Panc1 (cell line): ENCODE results near the gene CDHR5. TPM values are rescaled to one million over a fixed set of nuclear protein-coding genes. Genes with fewer than 3 reads are reported as not detected.
A peak's percentile ranks its signal among the peaks of the same experiment; 100 is the strongest.

ENCODE experiments used
- ATAC-seq: fragments of 200-7000 bp; cut with Tn5 transposase; 2 replicates; pipeline ENCODE4 v1.9.1; 2020; ENCODE audit warnings: mild to moderate bottlenecking, moderate library complexity
- BruUV-seq: library from RNA; stranded (reverse); fragments of 400-500 nt; replicated peaks from 2 replicates; lab custom pipeline; 2021; lab: Mats Ljungman, UMichigan
- CTCF ChIA-PET: fragments of 300-600 bp; sonication (Branson Sonifier 250); formaldehyde crosslinking; loops from one replicate; lab custom pipeline; 2022; ENCODE audit warnings: antibody characterized with exemption; lab: Charles Lee
- POLR2A ChIA-PET: fragments of 300-600 bp; sonication (Branson Sonifier 250); formaldehyde crosslinking; loops from one replicate; lab custom pipeline; 2022; ENCODE audit warnings: antibody characterized with exemption; lab: Charles Lee
- DNase-seq: peaks from one replicate; pipeline ENCODE4 v3.0.0-alpha.2; 2010; ENCODE audit warnings: low read depth, low spot score
- H3K27ac ChIP-seq: 2 replicates; pipeline ENCODE4 v1.5.1; 2011; ENCODE audit warnings: mild to moderate bottlenecking, low read length, inconsistent platforms
- H3K27me3 ChIP-seq: fragments of 200-500 bp; sonication (Bioruptor generic); 2 replicates; pipeline ENCODE4 v1.6.0; 2014; ENCODE audit warnings: low read length, inconsistent platforms; ENCODE audit not compliant: control insufficient read depth, insufficient read depth
- H3K36me3 ChIP-seq: fragments of 200-500 bp; sonication (Bioruptor generic); 2 replicates; pipeline ENCODE4 v1.5.1; 2014; ENCODE audit warnings: inconsistent platforms, mild to moderate bottlenecking, low read length, moderate library complexity; ENCODE audit not compliant: control insufficient read depth, insufficient read depth
- H3K4me1 ChIP-seq: 2 replicates; pipeline ENCODE4 v1.5.1; 2011; ENCODE audit warnings: inconsistent platforms, mild to moderate bottlenecking, low read length, moderate library complexity; ENCODE audit not compliant: control insufficient read depth, insufficient read depth
- H3K4me3 ChIP-seq, 2 experiments: 2 replicates each; pipeline ENCODE4 v1.5.1; 2011 to 2012; ENCODE audit warnings: low read depth in 2 of 2, low read length in 2 of 2, mild to moderate bottlenecking in 2 of 2, inconsistent platforms in 1 of 2, moderate library complexity in 1 of 2
- H3K9me3 ChIP-seq: fragments of 200-500 bp; sonication (Bioruptor generic); 2 replicates; pipeline ENCODE4 v1.5.1; 2014; ENCODE audit warnings: low read depth, mild to moderate bottlenecking, inconsistent platforms, low read length, moderate library complexity; ENCODE audit not compliant: control insufficient read depth, insufficient read depth
- POLR2AphosphoS5 ChIP-seq: IDR thresholded peaks from 2 replicates; pipeline ENCODE4 v1.6.1; 2012; ENCODE audit warnings: mild to moderate bottlenecking, low read depth, low read length, moderate library complexity
- REST ChIP-seq, 2 experiments: IDR thresholded peaks; 2 replicates each; pipeline ENCODE4 v1.6.1; 2011 to 2012; ENCODE audit warnings: low read depth in 2 of 2, control low read depth in 1 of 2, low read length in 1 of 2, mild to moderate bottlenecking in 1 of 2, moderate library complexity in 1 of 2; ENCODE audit not compliant: insufficient read depth in 1 of 2
- SIN3A ChIP-seq: IDR thresholded peaks from 2 replicates; pipeline ENCODE4 v1.6.1; 2012; ENCODE audit warnings: low read depth, mild to moderate bottlenecking, low read length, moderate library complexity, borderline replicate concordance; ENCODE audit not compliant: insufficient read depth
- TCF7L2 ChIP-seq: IDR thresholded peaks from 2 replicates; pipeline ENCODE4 v1.6.1; 2011; ENCODE audit warnings: mild to moderate bottlenecking, low read depth, low read length, inconsistent platforms
- in situ Hi-C: cut with HindIII; loops from 2 replicates; pipeline ENCODE4 v1.10.0; 2016; ENCODE audit warnings: low sequenced_read_pairs, low pct_unique_long_range_greater_than_20kb
- intact Hi-C: fragments of 100-400 bp; cut with micrococcal nuclease; formaldehyde crosslinking; loops from one replicate; pipeline ENCODE4 v1.10.0; 2022; ENCODE audit not compliant: unreplicated experiment
- total RNA-seq: library from RNA; stranded (reverse); gene quantifications from one replicate; pipeline ENCODE4 v1.2.1, GENCODE V29; 2021; ENCODE audit not compliant: unreplicated experiment
- TF ChIP-seq, protein P1 (sequence below): fragments of 450-650 bp; IDR thresholded peaks from 2 replicates; pipeline ENCODE4 v1.5.1; 2017; ENCODE audit warnings: mild to moderate bottlenecking

CDHR5 gene
- total RNA-seq, 1 experiment from 2014 or later, result not detected

GRCh38 chr11:601573-602245 is 23.0 kb downstream of the CDHR5 start:
- Histone ChIP-seq H3K27me3 (no peaks in the 10 kb centered on the region), H3K4me1 (no peaks in the 10 kb centered on the region), H3K27ac (no peak overlapping the region), H3K4me3 (no peak overlapping the region), H3K36me3 (peaks cover 7% of the 10 kb centered on the region), H3K9me3 (no peaks in the 10 kb centered on the region)
- in situ Hi-C loops, result no loop called here
- intact Hi-C loops, result no loop called here
- ChIA-PET CTCF (interaction anchor here (0.6 kb wide), 1 partner anchor 123 kb away, joined by 3 read pairs; no protein-coding TSS in a partner anchor), POLR2A (no interaction called here)
- ATAC-seq (no peak), DNase-seq (no peak)
- BruUV-seq, result TSS peak; percentile 61
- TF ChIP-seq POLR2AphosphoS5 (no peak), TCF7L2 (no peak), SIN3A (no peak), REST (IDR thresholded peaks at IDR 0.05; ENCODE audit: insufficient read depth in 1 of 2, low read depth in 2 of 2, low read length in 1 of 2) (no peak)
- TF ChIP-seq, protein P1, sequence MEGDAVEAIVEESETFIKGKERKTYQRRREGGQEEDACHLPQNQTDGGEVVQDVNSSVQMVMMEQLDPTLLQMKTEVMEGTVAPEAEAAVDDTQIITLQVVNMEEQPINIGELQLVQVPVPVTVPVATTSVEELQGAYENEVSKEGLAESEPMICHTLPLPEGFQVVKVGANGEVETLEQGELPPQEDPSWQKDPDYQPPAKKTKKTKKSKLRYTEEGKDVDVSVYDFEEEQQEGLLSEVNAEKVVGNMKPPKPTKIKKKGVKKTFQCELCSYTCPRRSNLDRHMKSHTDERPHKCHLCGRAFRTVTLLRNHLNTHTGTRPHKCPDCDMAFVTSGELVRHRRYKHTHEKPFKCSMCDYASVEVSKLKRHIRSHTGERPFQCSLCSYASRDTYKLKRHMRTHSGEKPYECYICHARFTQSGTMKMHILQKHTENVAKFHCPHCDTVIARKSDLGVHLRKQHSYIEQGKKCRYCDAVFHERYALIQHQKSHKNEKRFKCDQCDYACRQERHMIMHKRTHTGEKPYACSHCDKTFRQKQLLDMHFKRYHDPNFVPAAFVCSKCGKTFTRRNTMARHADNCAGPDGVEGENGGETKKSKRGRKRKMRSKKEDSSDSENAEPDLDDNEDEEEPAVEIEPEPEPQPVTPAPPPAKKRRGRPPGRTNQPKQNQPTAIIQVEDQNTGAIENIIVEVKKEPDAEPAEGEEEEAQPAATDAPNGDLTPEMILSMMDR, result no peak

DNA sequence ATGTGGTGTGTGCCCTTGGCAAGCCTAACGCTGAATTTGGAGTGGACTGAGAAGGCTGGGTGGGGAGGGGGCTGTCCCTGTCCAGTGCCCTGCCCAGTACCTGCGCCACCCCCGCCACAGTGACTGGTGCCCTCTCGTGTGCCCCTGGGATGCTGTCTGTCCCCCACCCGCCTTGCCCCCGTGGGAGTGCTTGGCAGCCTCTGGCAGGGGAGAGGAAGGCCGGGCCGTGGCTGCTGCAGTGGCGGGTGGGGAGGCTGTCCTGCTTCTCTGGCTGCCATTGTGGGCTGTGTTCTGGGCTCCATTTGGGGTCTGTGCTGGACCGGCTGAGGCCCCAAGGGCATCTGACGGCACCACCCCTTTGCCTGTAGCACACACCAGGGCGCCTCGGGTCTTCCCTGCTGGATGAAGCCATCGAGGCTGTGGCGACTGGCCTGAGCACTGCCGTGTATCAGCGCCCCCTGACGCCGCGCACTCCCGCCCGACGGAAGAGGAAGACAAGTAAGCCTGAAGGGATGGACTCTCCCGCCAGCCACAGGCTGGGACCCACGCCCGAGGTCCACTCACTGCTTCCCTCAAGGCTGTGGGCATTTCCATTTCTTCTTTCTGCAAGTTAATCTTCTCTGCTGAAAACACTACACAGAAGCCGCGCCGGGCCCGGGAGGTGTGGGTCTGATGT is 26.6 kb downstream of the CDHR5 start:
- POLR2A ChIA-PET, result no interaction called here
- ATAC-seq, result no peak

More for the DNA sequence above, 26.6 kb downstream of the CDHR5 start:
- no TSS peak for BruUV-seq
- Histone ChIP-seq H3K4me1 (no peaks in the 10 kb centered on the region), H3K27ac (no peak overlapping the region), H3K4me3 (no peak overlapping the region), H3K9me3 (no peaks in the 10 kb centered on the region), H3K27me3 (no peaks in the 10 kb centered on the region), H3K36me3 (peaks cover 8% of the 10 kb centered on the region; the same call in 1 of the 2 replicates)
- CTCF ChIA-PET, result no interaction called here
- in situ Hi-C loops, result no loop called here
- no peak for DNase-seq
- intact Hi-C loops, result no loop called here
- TF ChIP-seq REST (IDR thresholded peaks at IDR 0.05; ENCODE audit: insufficient read depth in 1 of 2, low read depth in 2 of 2, low read length in 1 of 2) (no peak), SIN3A (no peak), TCF7L2 (no peak), POLR2AphosphoS5 (no peak)
- TF ChIP-seq, protein P1, result no peak
